GM19452 (cell line): Measurements from ENCODE around the gene NTSR1.
A peak's percentile ranks its signal among the peaks of the same experiment; 100 is the strongest.

Experiments
- ATAC-seq: cut with Tn5 transposase; IDR thresholded peaks from one replicate; pipeline ENCODE4 v1.9.1; 2021; ENCODE audit not compliant: unreplicated experiment

Gene NTSR1

DNA sequence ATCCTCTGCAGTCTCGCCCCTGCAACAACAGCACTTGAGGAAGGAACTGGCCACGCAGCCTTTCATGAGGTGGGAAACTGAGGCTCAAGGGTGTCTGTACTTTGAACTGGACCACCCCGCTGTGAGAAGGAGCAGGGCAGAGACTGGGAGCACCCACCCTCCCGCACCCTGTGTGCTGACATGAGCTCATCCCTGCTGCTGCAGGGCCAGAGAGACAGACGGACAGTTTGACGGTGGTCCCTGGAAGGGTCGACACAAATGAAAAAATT lies 70.7 kb downstream of the NTSR1 start:
- no peak for ATAC-seq

DNA sequence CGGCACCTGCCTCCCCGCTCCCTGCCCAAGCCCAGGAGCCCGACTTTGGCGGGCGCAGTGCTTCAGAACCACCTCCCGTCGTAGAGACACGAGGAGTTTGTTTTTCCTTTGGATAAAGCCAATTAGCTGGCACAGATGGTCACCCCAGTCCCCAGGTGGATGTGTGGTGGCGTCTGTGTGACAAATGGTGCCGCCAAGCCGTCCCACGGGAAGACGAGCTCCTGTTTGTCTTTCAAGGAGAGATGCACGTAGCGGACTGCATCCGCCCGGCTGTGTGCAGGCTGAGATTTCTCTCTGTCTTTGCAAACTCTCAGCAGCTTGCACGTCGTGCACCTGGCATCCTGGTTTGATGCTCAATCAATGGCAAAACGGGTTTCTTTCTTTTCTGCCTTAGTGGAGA lies 71.6 kb downstream of the NTSR1 start:
- no peak for ATAC-seq

DNA sequence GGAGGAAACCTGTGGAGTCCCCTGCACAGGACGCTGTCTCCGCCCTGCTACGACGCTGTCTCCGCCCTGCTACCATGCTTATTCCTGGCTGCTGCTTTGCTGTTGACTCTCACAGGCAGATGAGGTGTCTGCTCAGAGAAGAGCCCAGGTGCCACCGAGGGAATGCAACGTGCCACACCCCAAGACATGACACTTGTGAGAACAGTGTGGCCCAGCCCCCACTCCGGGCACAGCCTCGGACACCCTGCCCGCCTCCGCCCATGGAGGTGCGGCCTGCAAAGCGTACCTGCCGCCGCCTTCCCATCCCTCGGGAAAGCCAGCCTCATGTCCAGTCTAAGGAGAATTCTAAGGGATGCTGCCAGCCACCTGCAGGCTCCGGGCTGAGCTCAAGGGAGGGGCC lies 72.1 kb downstream of the NTSR1 start:
- no peak for ATAC-seq

DNA sequence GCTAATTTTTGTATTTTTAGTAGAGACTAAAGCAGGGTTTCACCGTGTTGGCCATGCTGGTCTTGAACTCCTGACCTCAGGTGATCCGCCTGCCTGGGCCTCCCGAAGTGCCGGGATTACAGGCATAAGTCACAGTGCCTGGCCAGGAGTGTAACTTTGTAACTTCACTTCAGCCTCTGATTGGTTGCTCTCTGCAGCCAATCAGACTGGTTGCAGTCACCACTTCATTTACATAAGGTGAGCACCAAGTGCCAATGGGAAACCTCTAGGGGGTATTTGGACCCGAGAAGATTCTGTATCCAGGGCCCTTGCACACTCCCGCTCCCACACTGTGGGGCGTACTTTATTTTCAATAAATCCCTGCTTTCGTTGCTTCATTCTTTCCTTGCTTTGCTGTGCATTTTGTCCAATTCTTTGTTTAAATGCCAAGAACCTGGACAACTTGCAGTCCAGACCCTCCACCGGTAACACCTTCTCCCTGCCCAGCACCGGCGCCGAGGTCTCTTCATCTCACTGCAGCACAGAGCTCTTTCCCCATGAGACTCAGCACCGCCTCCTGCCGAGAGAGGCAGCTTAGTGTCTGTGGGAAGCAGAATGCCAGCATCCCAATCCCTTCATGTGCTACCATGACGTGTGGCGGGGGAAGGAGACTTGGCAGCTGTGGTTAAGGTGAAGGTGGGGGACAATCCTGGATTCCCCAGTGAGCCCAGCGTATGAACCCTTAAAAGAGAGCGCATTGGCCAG lies 73.7 kb downstream of the NTSR1 start:
- no peak for ATAC-seq

DNA sequence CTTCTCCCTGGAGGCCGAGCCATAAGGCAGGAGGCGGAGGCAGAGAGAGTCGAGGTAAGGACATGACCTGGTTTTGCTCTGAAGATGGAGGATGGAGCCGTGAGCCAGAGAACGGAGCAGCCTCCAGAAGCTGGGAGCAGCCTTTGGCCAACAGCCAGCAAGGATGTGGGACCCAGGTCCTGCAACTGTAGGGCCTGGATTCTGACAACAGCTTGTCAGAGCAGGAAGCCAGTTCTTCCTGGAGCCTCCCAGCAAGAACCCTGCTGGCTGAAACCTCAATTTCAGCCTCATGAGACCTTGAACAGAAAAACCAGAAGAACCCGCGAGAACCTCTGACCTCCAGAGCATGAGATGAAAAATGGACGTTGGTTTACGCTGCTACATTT lies 74.2 kb downstream of the NTSR1 start:
- no peak for ATAC-seq

DNA sequence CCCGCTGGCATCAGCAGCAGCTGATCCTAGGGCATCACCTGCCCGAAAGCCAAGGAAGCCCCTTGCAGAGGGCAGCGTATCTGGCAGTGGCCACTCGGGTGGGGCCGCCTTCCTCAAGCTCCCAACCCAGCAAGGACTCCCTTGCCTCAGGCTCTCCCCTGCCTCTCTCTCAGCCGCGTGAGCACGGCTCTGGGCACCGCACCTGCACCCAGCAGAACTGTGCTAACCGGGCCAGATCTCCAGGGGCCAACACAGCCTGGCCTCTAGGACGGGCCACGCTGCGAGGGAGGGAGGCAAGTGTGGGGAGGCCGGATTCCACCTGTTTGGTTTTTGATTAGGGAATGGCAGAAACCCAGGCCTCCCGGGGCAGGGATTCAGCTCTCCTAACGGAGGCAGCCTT lies 75.9 kb downstream of the NTSR1 start:
- ATAC-seq, result no peak

DNA sequence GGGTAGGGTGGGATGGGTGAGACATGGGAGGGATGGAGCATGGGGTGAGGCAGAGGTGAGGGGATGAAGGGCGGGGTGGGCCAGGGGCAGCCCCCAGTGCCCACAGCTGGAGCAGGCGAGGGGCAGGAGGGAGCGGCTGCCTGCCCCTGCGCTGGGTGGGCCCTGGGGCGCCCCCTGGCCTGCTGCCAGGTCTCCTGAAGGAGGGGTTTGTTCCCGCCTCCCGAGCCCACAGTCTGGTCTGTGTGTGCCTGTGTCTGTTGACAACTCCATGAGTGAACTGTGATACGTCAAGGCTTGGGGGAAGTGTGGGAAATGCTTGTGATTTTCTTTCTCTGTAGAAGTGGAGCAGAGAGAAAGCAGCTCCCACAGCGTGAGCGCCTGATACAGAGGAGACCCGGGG lies 76.8 kb downstream of the NTSR1 start:
- no peak for ATAC-seq

DNA sequence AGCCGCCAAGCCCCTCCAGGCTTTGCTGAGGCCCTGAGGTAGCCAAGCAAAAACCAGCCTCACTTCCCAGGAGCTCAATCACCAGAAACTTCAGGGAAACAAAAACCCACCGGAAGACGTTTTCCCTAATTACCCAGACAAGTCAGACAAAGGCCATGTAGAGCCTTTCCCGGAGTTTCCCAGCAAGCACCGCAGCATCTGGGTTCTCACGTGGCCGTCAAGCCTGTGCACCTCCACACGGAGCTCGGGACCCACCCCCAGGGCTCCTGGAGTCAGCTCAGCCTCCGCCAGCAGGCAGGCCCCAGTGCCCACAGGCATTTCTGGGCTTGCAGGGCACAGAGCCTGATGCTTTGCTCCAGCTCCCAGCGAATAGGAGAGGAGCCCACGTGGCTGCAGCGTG lies 77.5 kb downstream of the NTSR1 start:
- ATAC-seq, result no peak

DNA sequence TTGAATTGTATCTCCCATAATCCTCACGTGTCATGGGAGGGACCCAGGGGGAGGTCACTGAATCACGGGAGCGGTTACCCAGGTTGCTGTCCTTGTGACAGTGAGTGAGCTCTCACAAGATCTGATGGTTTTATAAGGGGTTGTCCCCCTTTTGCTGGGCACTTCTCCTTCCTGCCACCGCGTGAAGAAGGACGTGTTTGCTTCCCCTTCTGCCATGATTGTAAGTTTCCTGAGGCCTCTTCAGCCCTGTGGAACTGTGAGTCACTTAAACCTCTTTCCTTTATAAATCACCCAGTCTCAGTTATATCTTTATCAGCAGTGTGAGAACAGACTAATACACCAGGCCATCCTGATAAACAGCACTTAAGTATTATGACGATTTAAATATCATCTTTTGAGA lies 78.7 kb downstream of the NTSR1 start:
- no peak for ATAC-seq

DNA sequence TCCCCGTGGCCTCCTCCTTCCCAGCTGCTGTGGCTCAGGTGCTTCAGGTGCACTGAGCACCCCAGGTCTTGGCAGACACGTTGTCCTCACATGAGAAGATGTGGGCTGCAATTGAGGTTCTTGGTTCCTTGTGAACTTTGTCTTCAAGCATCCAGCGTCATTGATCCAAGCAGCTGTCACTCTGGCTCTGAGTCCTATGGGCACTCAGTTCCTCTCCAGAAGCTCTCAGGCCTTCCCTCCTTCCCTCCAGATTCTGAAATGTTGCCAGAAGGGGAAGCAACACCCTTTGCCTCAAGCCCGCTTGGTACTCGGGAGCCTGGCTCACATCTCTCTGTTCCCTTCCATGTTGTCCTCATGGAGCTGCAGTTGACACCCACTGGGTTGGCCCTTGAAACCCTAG lies 79.2 kb downstream of the NTSR1 start:
- ATAC-seq, result no peak

DNA sequence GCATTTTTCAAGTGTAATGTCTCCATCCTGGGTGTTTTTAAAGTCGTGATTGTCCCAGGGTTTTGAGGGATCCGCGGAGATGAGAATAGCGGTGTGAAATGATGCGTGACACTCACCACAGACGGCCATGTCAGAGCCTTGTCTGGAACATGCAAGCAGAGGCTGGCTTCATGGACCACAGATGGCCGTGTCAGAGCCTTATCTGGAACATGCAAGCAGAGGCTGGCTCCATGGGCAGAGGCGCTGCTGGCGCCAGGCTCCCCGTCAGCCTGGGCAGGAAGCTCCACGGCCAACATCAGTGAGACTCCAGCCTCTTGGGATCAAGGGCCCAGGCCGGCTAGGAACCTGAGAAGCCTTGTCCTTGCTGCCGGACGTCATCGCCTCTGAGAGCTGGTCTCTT lies 80.0 kb downstream of the NTSR1 start:
- ATAC-seq, result no peak

DNA sequence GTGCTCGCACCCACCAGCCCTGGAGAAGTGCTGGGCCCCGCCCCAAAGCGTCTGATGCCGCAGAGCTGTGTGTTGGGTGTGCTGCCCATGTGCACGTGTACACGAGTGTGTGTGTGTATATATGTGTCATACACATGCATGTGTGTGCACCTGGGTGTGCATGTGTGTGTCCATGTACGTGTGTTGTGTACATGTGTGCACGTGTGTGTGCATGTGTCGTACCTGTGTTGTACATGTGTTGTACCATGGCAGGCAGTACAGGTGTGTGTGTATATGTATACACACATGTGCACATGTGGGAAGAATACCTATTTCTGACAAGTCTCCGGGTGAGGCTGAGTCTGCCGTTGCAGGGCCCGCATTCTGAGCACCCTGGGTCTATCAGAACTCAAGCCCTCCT lies 81.4 kb downstream of the NTSR1 start:
- no peak for ATAC-seq

DNA sequence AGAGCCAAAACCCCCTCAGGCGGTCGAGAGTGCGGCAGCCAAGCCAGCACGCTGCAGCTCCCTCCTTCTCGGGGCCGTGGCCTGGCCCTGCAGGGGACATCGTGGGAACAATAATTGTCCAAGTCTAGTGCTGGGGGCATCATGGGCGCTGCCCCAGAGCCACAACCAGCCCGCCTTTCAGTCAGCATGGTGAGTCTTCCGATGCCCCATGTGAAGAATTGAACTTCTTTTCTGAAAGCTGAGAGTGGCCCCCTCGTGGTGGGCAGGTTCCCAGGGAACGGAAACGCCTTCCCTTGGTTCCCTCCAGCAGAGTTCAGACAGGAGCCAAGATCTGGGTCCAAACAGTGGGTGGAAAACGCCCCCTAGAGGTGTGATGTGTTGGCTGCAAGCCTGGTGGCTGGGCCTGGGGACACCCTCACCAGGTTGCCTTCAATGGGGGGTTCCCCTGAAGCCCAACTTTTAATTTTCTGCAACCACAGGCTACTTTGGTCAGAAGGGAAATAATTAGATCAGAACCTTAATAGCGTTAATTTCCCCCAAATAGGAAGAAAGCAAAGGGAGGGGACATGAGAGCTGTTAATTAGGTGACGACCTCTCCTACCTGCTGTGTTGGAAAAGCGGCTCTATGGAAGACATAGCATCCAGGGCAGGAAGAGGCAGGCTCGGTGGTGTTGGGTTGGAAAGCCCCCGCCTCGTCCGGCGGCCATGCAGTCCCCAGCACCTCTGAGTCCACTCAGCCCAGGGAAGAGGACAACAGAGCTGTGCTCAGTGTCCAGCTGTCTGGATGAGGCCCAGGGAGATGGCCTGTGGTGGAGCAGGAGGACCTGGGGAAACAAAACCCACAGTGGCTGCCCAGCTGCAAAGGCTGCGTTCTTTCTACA lies 82.9 kb downstream of the NTSR1 start:
- no peak for ATAC-seq

DNA sequence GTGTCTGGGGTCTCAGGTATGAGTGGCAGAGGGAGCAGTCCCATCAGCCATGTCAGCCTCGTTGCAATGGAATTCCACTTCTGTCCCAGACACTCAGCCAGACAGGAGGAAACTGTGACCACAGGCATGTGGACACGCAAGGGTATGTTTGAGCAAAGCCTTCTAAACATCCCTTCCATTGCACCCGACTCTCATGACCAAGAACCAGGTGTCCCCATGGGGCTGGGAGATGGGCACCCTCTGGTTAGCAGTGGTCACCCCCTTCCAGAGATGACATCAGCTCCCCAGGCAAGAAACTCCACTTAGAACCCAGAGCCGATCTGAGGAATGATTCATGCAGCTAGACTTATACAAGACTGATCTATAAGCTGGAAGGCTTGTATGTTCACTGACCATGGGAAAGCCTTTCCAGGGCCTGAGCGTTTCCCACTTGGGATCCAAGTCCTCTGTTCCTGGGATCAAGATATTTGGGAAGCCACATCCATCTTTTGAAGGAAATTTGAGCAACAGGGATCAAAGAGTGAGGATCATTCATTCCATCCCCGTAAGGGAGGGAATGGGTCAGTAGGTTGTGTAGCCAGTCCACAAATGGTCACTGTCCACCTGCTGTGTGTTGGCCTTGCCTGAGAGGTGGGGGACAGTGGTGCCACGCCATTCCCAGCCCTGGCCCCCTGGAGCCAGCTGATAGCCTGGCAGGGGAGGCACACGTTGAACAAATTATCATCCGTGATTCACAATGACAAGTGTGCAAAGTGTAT lies 83.7 kb downstream of the NTSR1 start:
- ATAC-seq, result no peak

DNA sequence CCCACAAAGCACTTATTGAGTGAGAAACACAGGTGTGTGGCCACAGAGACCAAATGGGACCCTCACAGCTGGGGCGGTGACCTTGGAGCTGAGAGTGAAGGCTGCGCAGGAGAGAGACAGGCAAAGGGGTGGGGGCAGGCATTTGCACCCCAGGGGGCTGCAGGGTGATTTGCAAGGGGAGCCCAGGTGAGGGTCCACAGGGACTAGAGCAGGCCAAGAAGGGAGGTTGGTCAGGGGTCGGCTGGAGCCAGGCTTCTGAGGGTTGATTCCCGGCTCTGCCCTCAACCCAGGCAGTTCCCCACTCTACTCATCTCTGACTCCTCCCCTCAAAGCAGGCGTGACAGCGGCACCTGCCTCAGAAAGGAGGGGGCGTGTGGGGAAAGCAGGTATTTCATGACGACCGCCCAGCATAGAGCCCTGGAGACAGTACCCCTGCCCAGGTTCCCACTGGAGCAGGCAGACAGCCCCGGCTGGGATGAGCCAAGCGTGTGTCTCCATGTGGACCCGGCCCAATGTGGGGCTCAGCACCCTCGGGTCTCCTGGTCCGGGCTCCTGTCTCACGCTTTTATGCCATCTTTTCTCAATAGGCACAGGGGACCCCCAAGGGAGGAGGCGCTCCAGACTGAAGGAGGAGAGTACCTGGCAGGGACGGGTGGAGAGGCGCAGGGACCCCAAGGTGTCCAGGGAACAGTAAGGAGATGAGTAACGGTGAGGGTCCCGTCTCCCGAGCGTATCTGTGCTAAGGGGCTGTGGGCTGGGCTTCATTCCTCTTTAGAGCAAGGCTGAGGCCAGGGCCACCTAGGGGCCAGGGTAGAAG lies 84.5 kb downstream of the NTSR1 start:
- ATAC-seq, result no peak

DNA sequence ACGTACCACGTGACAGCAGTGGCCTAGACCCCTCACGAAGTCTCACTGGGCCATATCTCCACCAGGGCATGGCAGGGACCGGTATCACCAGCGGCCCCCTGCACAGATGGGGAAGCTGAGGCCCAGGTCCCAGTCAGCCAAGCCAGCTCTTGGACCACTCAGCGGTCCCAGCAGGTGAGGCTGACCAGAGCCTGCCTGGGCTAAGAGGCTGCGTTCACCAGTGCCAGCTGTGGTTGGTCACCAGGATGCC lies 85.0 kb downstream of the NTSR1 start:
- ATAC-seq, result no peak

DNA sequence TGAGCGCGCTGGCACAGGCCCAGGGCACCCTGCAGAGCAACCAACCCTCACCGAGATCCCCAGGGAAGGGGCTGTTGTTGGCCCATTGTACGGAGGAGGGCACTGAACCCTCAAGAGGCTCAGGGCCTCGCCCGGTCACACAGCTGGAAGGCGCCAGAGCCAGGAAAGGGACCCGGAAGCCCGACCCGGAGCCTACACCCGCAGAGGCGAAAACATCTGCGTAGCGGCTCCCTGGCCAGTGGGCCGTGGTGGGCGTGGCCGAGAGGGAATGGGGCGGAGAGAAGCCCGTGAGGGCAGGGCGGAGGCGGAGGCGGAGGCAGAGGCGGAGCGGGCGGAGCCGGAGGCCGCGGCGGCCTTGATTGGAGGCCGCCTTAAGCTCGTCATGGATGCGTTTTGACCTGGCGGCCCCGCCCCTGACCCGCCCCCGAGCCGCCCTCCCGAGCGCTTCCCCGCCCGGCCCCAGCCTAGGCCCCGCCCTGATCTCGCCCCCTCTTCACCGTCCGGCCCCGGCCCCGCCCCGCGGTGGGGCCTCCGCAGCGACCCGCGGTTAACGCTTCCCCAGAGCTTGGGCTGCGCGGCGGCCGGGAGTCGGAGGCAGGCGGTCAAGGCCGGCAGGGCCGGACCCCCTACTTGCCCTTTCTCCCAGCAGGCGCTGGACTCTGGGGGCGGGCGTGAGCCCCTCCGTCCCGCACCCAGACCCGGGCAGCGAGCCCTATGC lies 85.5 kb downstream of the NTSR1 start:
- ATAC-seq, result peak; percentile 62

DNA sequence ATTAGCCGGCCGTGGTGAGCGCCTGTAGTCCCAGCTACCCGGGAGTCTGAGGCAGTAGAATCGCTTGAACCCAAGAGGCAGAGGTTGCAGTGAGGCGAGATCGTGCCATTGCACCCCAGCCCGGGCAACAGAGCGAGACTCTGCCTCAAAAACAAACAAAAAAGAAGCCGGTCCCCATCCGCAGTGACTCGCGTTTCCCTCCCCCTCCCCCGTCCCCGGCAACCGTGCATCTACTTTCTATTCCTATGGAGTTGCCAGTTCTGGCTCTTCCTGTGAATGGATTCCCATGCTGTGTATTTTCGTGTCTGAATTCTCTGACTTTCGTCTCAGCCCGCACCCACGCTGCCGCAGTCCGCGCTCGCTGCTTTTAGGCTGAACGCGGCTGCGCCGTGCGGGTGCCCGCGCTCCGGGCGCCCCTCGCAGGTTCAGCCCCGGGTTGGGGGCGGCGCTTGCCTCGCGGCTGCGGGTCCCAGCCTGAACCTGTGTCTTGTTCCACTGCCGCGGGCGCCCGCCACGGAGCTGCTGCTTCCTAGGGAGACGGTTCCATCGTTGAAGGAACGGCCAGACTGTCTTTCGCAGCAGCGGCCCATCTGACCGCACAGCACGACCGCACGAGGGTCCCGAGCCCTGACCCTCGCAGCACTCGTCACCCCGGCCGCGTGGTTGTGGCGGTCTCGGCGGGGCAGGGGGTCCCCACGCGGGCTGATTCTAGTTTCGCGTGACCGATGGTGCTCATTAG lies 86.6 kb downstream of the NTSR1 start:
- no peak for ATAC-seq

DNA sequence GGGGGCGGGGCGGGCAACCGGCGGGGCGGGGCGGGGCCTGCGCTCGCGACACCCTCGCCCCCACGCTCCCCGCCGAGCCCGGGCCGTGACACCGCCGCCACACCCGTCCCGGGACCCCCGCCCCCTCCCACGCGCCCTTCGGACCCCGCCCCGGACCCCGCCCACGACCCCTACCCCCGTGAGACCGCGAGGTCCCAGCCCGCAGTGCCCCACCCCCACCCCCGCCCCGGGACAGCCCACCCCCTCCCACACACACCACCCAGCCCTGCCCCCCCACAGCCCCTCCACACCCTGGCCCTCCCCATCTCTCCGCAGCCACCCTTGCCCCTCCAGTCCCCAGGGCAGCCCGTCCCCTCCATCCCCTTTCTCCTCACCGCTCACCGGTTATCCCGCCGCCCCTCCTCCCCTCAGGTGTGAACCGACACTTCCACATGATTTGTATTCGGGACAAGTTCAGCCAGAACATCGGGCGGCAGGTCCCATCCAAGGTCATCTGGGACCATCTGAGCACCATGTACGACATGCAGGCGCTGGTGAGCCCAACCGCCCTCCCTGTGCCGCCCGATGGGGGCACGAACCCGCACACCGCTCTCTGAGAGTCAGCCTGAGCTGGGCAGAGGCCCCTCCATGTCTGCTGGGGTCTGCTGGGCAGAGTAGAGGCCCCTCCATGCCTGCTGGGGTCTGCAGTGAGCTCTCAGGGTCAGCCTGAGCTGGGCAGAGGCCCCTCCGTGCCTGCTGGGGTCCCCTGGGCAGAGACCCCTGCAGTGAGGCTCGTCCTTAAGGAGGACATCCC lies 88.3 kb downstream of the NTSR1 start:
- no peak for ATAC-seq
